Uterus (tissue), 4 donors: ENCODE results near the gene ADORA2B. TPM values are rescaled to one million over a fixed set of nuclear protein-coding genes. Genes with fewer than 3 reads are reported as not detected.

ENCODE experiments used
- DNase-seq, 2 donors: peaks; one replicate each; pipeline ENCODE4 v3.0.0-alpha.2; 2019 to 2020
- H3K27ac ChIP-seq, 2 donors: fragments of 200-600 bp; sonication (generic); 1 replicate in 1 of 2; 2 replicates in 1 of 2; pipeline ENCODE4 v1.5.1; 2016 to 2018
- H3K27me3 ChIP-seq, 2 donors: fragments of 200-600 bp; sonication (generic); one replicate each; pipeline ENCODE4 v1.5.1; 2018 to 2019; ENCODE audit warnings: control low read depth in 1 of 2
- H3K36me3 ChIP-seq, 2 donors: fragments of 200-600 bp; sonication (generic); one replicate each; pipeline ENCODE4 v1.5.1; 2019; ENCODE audit warnings: control low read depth in 1 of 2
- H3K4me1 ChIP-seq, 2 donors: fragments of 200-600 bp; sonication (generic); one replicate each; pipeline ENCODE4 v1.5.1; 2018 to 2019; ENCODE audit warnings: control low read depth in 1 of 2
- H3K4me3 ChIP-seq, 2 donors: fragments of 200-600 bp; sonication (generic); 1 replicate in 1 of 2; 2 replicates in 1 of 2; pipeline ENCODE4 v1.5.1; 2018 to 2019; ENCODE audit warnings: mild to moderate bottlenecking in 1 of 2
- H3K9me3 ChIP-seq, 2 donors: fragments of 200-600 bp; sonication (generic); one replicate each; pipeline ENCODE4 v1.5.1; 2019; ENCODE audit warnings: control low read depth in 1 of 2
- CTCF ChIP-seq, 4 experiments: fragments of 200-600 bp in 2 of 4; fragments of 450-650 bp in 2 of 4; sonication (generic) in 2 of 4; IDR thresholded peaks; one replicate each; pipeline ENCODE4 v1.5.1; 2016 to 2019; ENCODE audit warnings: antibody characterized with exemption in 4 of 4, mild to moderate bottlenecking in 2 of 4, moderate library complexity in 1 of 4
- POLR2A ChIP-seq, 2 donors: fragments of 450-650 bp; IDR thresholded peaks; one replicate each; pipeline ENCODE4 v1.6.1; 2016; ENCODE audit warnings: antibody characterized with exemption in 2 of 2, mild to moderate bottlenecking in 1 of 2, moderate library complexity in 1 of 2
- intact Hi-C: fragments of 100-400 bp; cut with DNase I; formaldehyde crosslinking; loops from one replicate; pipeline ENCODE4 v1.15.1; 2023; ENCODE audit warnings: low total_unique reads
- total RNA-seq, 4 donors: library from RNA; depleted of rRNA in 3 of 4; stranded (reverse); fragments of >200 nt in 3 of 4; gene quantifications; one replicate each; pipeline versions ENCODE4 v1.1.0 to v1.2.4, GENCODE V29; 2014 to 2023
- donor health status: DM: yes; HTN: yes; CAD: no.

The ADORA2B gene
- total RNA-seq, 4 donors from 2014 or later: 2.1 to 2.7 TPM; not detected in 2

DNA sequence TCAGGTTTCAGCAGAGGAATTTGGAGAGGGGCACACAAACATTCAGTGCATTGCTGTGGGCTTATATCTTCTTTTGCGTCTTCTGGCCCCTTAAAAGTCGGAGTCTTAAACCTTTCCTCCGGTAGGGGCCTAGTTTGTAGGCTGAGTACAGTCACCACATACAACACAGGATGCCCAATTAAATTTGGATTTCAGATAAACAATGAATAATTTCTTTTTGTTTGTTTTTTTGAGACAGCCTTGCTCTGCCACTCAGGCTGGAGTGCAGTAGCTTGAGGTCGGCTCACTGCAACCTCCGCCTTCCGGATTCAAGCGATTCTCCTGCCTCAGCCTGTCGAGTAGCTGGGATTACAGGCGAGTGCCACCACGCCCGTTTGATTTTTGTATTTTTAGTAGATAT is 26.7 kb upstream of the ADORA2B start:
- H3K9me3 ChIP-seq: no peaks in the 10 kb centered on the region
- TF ChIP-seq CTCF (IDR thresholded peaks at IDR 0.05): no peak
- no peak for TF ChIP-seq POLR2A (IDR thresholded peaks at IDR 0.05)

GRCh38 chr17:15918661-15919259 is 26.2 kb upstream of the ADORA2B start:
- DNase-seq: no peak
- no peaks in the 10 kb centered on the region for H3K36me3 ChIP-seq
- no peaks in the 10 kb centered on the region for H3K27me3 ChIP-seq
- no peak overlapping the region for H3K4me3 ChIP-seq
- no peak for TF ChIP-seq POLR2A (IDR thresholded peaks at IDR 0.05)
- no peak for TF ChIP-seq CTCF (IDR thresholded peaks at IDR 0.05)
- no peaks in the 10 kb centered on the region for H3K4me1 ChIP-seq
- intact Hi-C loops: no loop called here
- no peak overlapping the region for H3K27ac ChIP-seq
- no peaks in the 10 kb centered on the region for H3K9me3 ChIP-seq

More for the DNA sequence above, 26.7 kb upstream of the ADORA2B start:
- H3K36me3 ChIP-seq: no peaks in the 10 kb centered on the region
- no peak for DNase-seq
- no peaks in the 10 kb centered on the region for H3K27me3 ChIP-seq
- intact Hi-C loops: no loop called here
- no peak overlapping the region for H3K27ac ChIP-seq
- H3K4me1 ChIP-seq: no peaks in the 10 kb centered on the region
- H3K4me3 ChIP-seq: no peak overlapping the region

- TF ChIP-seq CTCF (IDR thresholded peaks at IDR 0.05) (no peak), POLR2A (IDR thresholded peaks at IDR 0.05) (no peak)
- no peaks in the 10 kb centered on the region for H3K4me1 ChIP-seq
- intact Hi-C loops: no loop called here
- H3K4me3 ChIP-seq: no peak overlapping the region
- H3K9me3 ChIP-seq: no peaks in the 10 kb centered on the region
- H3K27ac ChIP-seq: no peak overlapping the region
- no peaks in the 10 kb centered on the region for H3K36me3 ChIP-seq
- no peaks in the 10 kb centered on the region for H3K27me3 ChIP-seq
- DNase-seq: no peak
Observed at GRCh38 chr17:15919466-15919865, 25.5 kb upstream of the ADORA2B start.

GRCh38 chr17:15920758-15921239 is 24.1 kb upstream of the ADORA2B start:
- DNase-seq: peak in 1 of 2 donors; percentile 25
- Histone ChIP-seq H3K4me3 (no peak overlapping the region), H3K36me3 (no peaks in the 10 kb centered on the region), H3K9me3 (no peaks in the 10 kb centered on the region), H3K4me1 (no peaks in the 10 kb centered on the region), H3K27me3 (no peaks in the 10 kb centered on the region), H3K27ac (no peak overlapping the region)
- TF ChIP-seq CTCF (IDR thresholded peaks at IDR 0.05): no peak
- intact Hi-C loops: no loop called here

DNA sequence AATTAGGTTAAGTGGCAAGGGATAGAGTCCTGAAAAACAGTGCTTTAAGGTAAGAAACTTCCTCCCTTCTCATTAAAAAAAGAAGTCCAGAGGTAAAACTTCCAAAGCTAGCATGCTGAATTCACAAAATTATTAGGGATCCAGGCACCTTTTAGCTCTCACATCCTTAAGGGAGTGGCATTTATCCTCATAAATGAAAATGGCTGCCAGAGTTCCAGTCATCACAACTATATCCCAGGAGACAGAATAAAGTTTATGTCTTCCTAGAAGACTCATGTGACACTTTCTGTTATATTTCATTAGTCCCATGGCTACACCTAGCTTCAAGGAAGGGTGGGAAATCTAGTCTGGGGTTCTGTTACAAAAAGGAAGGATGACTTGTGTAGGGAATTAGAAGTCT is 23.3 kb upstream of the ADORA2B start:
- Histone ChIP-seq H3K27me3 (no peaks in the 10 kb centered on the region), H3K4me1 (no peaks in the 10 kb centered on the region), H3K9me3 (no peaks in the 10 kb centered on the region), H3K36me3 (no peaks in the 10 kb centered on the region), H3K27ac (no peak overlapping the region), H3K4me3 (no peak overlapping the region)
- intact Hi-C loops: no loop called here
- TF ChIP-seq POLR2A (IDR thresholded peaks at IDR 0.05) (no peak), CTCF (IDR thresholded peaks at IDR 0.05) (no peak)
- DNase-seq: no peak
